Measurements from ENCODE around the gene ERGIC3. TPM values are rescaled to one million over a fixed set of nuclear protein-coding genes. Genes with fewer than 3 reads are reported as not detected.

ERGIC3 gene
- total RNA-seq: 217 TPM

DNA sequence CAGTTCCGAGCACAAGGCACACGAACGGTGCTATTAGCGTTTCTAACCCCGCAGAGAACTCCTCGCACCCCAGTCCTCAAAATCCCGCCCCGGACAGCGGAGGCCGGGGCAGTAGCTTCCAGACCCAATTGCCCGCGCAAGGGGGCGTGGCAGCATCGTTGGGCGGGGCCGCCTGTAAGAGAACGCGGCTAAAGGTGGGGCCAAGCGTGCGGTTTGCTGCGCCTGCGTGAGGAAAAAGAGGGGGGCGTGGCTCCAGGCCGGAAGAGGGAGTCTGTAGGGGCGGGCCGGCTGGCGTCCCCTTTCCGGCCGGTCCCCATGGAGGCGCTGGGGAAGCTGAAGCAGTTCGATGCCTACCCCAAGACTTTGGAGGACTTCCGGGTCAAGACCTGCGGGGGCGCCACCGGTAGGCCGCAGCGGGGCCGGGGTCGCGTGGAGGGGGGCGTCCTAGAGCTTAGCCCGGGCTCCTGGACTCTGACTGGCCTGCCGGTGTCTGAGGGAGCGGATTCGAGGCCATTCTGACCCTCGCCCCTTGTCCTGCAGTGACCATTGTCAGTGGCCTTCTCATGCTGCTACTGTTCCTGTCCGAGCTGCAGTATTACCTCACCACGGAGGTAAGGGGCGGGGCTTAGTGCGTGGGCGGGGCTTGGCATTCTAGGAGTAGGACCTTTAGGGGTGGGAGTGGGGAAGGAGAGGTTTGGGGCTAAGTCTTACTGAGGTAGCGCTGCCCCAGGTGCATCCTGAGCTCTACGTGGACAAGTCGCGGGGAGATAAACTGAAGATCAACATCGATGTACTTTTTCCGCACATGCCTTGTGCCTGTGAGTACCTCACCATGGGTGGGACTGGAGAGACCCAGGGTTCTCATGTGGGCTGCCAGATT, at the start of gene ERGIC3:
ERGIC3 (plus strand) TSS at position 296 of the 880 bp plus-strand sequence; CDS start at position 316, 20 bp downstream.
- Histone ChIP-seq H3K4me1 (ENCODE audit: insufficient read depth, low read length) (peaks cover 21% of the 10 kb centered on the region), H3K4me3 (ENCODE audit: low read length) (peak within 1 kb of the TSS; percentile 77), H3K9me3 (ENCODE audit: low read depth, low read length) (no peaks in the 10 kb centered on the region), H3K27me3 (ENCODE audit: insufficient read depth, low read length) (no peaks in the 10 kb centered on the region)

DNA sequence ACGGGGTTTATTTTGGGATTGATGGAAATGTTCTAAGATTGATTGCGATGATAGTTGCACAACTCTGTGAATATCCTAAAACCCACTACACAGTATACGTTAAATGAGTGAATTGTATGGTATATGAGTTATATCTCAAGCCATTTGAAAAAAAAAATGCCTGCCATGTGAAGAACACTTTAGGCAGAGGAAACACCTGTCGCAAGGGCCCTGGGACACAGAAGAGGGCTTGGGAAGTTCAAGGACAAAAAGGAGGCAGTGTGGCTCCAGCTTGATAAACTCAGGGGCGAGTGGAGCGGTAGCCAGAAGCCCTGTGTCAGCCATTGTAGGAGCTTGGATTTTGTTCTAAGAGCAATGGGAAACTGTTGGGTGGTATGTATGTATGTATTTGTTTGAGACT, 49.5 kb upstream of the ERGIC3 start:
- no peaks in the 10 kb centered on the region for H3K9me3 ChIP-seq (ENCODE audit: low read depth, low read length)
- H3K4me1 ChIP-seq (ENCODE audit: insufficient read depth, low read length): peaks cover 45% of the 10 kb centered on the region
- no peak overlapping the region for H3K4me3 ChIP-seq (ENCODE audit: low read length)
- H3K27me3 ChIP-seq (ENCODE audit: insufficient read depth, low read length): no peaks in the 10 kb centered on the region

DNA sequence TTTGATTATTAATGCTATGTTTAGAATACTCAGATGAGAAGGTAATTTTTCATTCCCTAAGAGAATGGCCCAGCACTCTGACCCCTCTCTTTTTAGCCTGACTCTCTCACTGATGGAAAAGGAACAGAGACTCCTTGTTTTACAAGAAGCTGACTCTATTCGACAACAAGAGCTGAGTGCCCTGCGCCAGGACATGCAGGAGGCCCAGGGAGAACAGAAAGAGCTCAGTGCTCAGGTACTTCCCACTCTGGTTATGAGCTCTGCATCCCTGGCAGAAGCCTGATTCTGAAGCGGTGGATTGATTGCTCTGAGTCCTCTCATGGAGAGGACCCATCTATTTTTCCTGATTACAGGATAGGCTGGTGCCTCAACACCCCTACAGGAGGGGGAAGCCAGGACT, 45.4 kb upstream of the ERGIC3 start:
- no peaks in the 10 kb centered on the region for H3K9me3 ChIP-seq (ENCODE audit: low read depth, low read length)

DNA sequence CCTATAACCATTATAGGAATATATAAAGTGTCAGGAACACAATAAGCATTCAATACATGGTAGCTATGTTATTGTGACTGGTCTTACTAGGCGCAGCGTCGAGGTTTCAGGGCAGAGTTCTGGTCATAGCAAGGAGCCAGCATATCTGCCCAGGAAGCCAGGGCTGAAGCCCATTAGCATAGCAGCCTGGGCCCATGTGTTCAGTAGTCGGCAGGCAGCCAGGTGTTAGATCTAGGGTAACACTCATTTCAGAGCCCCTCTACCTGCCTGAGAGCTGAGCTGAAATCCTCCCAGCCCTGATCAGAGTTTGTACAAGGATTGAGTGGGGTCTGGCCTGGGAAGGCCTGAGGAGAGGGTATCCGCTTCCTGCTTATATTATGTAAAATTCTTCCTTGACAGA, 44.6 kb upstream of the ERGIC3 start:
- peaks cover 14% of the 10 kb centered on the region for H3K4me1 ChIP-seq (ENCODE audit: insufficient read depth, low read length)
- no peaks in the 10 kb centered on the region for H3K27me3 ChIP-seq (ENCODE audit: insufficient read depth, low read length)
- no peak overlapping the region for H3K4me3 ChIP-seq (ENCODE audit: low read length)
- H3K9me3 ChIP-seq (ENCODE audit: low read depth, low read length): no peaks in the 10 kb centered on the region

More for the DNA sequence above, 45.4 kb upstream of the ERGIC3 start:
- Histone ChIP-seq H3K4me1 (ENCODE audit: insufficient read depth, low read length) (peaks cover 18% of the 10 kb centered on the region), H3K4me3 (ENCODE audit: low read length) (no peak overlapping the region), H3K27me3 (ENCODE audit: insufficient read depth, low read length) (no peaks in the 10 kb centered on the region)

DNA sequence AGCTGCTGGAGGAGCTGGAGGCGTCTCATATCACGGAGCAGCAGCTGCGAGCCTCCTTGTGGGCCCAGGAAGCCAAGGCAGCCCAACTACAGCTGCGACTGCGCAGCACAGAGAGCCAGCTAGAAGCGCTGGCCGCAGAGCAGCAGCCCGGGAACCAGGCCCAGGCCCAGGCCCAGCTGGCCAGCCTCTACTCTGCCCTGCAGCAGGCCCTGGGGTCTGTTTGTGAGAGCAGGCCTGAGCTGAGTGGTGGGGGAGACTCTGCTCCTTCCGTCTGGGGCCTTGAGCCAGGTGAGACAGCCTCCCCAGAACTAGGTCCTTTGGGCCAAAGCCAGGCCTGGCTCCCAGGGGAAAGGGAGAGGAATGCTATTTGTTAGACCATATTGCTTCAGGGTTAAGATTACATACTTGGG, 44.1 kb upstream of the ERGIC3 start:
- Histone ChIP-seq H3K4me1 (ENCODE audit: insufficient read depth, low read length) (peaks cover 14% of the 10 kb centered on the region), H3K4me3 (ENCODE audit: low read length) (no peak overlapping the region), H3K9me3 (ENCODE audit: low read depth, low read length) (no peaks in the 10 kb centered on the region), H3K27me3 (ENCODE audit: insufficient read depth, low read length) (no peaks in the 10 kb centered on the region)

DNA sequence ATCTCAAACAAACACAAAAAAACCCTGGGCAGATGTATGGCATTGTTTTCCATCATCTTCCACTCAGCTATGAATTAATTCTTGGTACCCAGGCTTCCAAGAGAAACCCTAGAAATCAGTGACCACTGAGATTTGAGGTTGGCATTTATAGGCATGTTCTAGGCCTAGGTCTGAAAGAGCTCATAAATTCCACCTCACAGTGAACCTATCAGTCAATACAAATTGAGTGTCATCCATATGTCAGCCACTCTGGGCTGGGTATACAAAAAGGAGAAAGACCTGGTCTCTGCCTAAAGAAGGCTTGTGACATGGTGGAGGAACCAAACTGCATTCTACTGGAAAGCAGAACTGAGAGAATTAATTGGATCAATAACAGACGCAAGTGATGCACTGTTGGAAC, 42.6 kb upstream of the ERGIC3 start:
- no peaks in the 10 kb centered on the region for H3K27me3 ChIP-seq (ENCODE audit: insufficient read depth, low read length)
- no peak overlapping the region for H3K4me3 ChIP-seq (ENCODE audit: low read length)
- no peaks in the 10 kb centered on the region for H3K9me3 ChIP-seq (ENCODE audit: low read depth, low read length)
- peaks cover 16% of the 10 kb centered on the region for H3K4me1 ChIP-seq (ENCODE audit: insufficient read depth, low read length)

DNA sequence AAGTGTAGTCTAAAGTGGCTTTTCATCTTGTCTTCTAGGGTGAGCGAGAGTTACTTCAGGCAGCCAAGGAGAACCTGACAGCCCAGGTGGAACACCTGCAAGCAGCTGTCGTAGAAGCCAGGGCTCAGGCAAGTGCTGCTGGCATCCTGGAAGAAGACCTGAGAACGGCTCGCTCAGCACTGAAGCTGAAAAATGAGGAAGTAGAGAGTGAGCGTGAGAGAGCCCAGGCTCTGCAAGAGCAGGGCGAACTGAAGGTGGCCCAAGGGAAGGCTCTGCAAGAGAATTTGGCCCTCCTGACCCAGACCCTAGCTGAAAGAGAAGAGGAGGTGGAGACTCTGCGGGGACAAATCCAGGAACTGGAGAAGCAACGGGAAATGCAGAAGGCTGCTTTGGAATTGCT, 39.5 kb upstream of the ERGIC3 start:
- Histone ChIP-seq H3K4me3 (ENCODE audit: low read length) (no peak overlapping the region), H3K27me3 (ENCODE audit: insufficient read depth, low read length) (no peaks in the 10 kb centered on the region), H3K4me1 (ENCODE audit: insufficient read depth, low read length) (peaks cover 33% of the 10 kb centered on the region), H3K9me3 (ENCODE audit: low read depth, low read length) (no peaks in the 10 kb centered on the region)

DNA sequence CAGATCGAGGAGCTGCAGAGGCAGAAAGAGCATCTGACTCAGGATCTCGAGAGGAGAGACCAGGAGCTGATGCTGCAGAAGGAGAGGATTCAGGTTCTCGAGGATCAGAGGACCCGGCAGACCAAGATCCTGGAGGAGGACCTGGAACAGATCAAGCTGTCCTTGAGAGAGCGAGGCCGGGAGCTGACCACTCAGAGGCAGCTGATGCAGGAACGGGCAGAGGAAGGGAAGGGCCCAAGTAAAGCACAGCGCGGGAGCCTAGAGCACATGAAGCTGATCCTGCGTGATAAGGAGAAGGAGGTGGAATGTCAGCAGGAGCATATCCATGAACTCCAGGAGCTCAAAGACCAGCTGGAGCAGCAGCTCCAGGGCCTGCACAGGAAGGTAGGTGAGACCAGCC, 38.6 kb upstream of the ERGIC3 start:
- peaks cover 33% of the 10 kb centered on the region for H3K4me1 ChIP-seq (ENCODE audit: insufficient read depth, low read length)
- H3K4me3 ChIP-seq (ENCODE audit: low read length): no peak overlapping the region
- no peaks in the 10 kb centered on the region for H3K27me3 ChIP-seq (ENCODE audit: insufficient read depth, low read length)
- no peaks in the 10 kb centered on the region for H3K9me3 ChIP-seq (ENCODE audit: low read depth, low read length)

DNA sequence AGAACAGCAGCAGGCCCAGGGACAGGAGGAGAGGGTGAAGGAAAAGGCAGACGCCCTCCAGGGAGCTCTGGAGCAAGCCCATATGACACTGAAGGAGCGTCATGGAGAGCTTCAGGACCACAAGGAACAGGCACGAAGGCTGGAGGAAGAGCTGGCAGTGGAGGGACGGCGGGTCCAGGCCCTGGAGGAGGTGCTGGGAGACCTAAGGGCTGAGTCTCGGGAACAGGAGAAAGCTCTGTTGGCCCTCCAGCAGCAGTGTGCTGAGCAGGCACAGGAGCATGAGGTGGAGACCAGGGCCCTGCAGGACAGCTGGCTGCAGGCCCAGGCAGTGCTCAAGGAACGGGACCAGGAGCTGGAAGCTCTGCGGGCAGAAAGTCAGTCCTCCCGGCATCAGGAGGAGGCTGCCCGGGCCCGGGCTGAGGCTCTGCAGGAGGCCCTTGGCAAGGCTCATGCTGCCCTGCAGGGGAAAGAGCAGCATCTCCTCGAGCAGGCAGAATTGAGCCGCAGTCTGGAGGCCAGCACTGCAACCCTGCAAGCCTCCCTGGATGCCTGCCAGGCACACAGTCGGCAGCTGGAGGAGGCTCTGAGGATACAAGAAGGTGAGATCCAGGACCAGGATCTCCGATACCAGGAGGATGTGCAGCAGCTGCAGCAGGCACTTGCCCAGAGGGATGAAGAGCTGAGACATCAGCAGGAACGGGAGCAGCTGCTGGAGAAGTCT, 37.9 kb upstream of the ERGIC3 start:
- Histone ChIP-seq H3K27me3 (ENCODE audit: insufficient read depth, low read length) (no peaks in the 10 kb centered on the region), H3K4me3 (ENCODE audit: low read length) (no peak overlapping the region), H3K4me1 (ENCODE audit: insufficient read depth, low read length) (peaks cover 33% of the 10 kb centered on the region), H3K9me3 (ENCODE audit: low read depth, low read length) (no peaks in the 10 kb centered on the region)

DNA sequence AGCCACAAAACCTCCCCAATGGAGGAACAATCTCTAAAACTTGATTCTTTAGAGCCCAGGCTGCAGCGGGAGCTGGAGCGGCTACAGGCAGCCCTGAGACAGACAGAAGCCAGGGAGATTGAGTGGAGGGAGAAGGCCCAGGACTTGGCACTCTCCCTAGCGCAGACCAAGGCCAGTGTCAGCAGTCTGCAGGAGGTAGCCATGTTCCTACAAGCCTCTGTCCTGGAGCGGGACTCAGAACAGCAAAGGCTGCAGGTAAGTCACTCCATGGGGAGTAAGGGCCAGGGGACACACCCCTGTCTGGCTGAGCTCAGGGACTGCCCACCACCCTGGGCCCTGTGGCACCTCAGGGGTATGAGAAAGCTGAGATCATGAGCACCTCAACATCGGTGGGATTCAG, 37.1 kb upstream of the ERGIC3 start:
- no peak overlapping the region for H3K4me3 ChIP-seq (ENCODE audit: low read length)
- no peaks in the 10 kb centered on the region for H3K9me3 ChIP-seq (ENCODE audit: low read depth, low read length)
- H3K4me1 ChIP-seq (ENCODE audit: insufficient read depth, low read length): peaks cover 33% of the 10 kb centered on the region
- H3K27me3 ChIP-seq (ENCODE audit: insufficient read depth, low read length): no peaks in the 10 kb centered on the region

DNA sequence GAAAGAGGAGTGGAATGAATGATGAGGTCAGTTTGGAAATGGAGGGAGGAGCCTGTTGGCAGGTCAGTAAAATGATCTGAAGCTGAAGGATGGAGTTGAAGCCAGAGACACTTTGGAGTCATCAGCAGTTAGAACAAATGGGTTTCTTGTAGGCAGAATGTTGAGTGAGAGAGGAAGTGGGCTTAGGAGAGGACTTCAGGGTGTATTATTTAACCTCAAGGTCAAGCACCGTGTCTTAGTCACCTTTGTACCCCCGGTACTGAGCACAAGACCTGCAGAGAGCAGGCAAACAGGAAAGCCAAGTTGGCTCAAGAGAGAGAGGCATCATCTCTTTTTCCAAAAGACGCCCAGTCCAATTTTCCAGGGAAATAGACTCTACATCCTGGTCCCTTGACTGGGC, 35.7 kb upstream of the ERGIC3 start:
- H3K4me1 ChIP-seq (ENCODE audit: insufficient read depth, low read length): peaks cover 33% of the 10 kb centered on the region
- H3K9me3 ChIP-seq (ENCODE audit: low read depth, low read length): no peaks in the 10 kb centered on the region
- H3K4me3 ChIP-seq (ENCODE audit: low read length): no peak overlapping the region
- H3K27me3 ChIP-seq (ENCODE audit: insufficient read depth, low read length): no peaks in the 10 kb centered on the region

DNA sequence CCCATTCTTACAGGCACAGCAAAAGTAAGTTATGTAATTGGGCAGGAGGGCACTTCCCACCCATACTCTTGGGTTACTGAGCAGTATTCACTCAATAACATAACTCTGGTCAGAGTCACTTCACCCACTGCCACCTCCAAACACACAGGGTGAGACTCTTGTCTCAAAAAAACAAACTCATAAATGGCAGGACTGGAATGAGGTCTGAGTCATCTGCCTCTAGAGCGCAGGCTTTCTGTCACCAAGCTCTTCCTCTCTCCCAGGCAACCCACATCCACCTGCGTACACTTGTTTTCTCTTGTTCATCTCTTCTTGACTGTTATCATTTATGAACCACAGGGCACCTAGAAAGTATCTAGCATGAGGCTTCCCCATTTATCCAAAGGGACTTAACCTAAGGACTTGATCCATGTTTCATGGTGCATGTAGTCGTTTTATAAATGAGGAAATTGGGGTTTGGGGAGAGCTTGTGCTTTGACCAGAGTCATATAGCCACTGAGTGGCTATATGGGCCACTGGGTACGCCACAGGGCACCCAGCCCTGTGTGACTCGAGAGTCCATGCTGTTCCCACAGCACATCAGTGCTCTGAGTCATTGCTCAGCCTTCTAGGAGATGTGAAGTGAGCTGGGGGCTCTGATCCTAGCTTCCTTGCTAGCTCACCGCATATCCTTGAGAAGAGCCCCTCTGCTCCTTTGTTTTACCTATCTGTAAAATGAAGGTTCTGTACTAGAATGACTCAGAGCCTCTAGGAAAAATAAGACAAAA, 34.8 kb upstream of the ERGIC3 start:
- Histone ChIP-seq H3K4me1 (ENCODE audit: insufficient read depth, low read length) (peaks cover 27% of the 10 kb centered on the region), H3K27me3 (ENCODE audit: insufficient read depth, low read length) (no peaks in the 10 kb centered on the region), H3K9me3 (ENCODE audit: low read depth, low read length) (no peaks in the 10 kb centered on the region), H3K4me3 (ENCODE audit: low read length) (no peak overlapping the region)

DNA sequence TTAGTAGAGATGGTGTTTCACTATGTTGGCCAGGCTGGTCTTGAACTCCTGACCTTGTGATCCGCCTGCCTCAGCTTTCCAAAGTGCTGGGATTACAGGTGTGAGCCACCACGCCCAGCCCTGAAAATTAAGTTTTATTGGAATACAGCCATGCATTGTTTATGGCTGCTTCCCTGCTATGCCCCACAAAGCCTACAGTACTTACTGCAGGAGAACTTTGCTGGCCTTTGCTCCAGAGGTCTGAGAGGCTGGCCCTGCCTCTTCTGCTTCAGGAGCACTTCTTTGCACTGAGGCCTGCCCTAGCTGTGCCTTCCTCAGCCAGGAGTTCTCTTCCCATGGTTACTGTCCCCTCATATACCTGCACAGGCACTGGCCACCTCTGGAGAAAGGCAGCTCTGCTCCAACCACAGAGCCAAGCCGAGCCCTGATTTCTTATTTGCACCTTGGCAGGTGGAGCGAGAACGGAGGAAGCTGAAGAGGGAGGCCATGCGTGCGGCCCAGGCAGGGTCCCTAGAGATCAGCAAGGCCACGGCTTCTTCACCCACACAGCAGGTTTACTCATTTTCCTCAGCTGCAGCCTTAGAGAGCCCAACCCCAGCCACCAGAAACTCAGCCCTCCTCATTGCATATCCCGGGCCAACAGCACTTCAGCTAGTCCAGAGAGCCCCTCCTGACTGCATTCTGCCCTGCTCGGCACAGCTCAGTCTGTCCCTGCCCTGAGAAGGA, 33.2 kb upstream of the ERGIC3 start:
- Histone ChIP-seq H3K4me1 (ENCODE audit: insufficient read depth, low read length) (peaks cover 17% of the 10 kb centered on the region), H3K9me3 (ENCODE audit: low read depth, low read length) (no peaks in the 10 kb centered on the region), H3K4me3 (ENCODE audit: low read length) (no peak overlapping the region), H3K27me3 (ENCODE audit: insufficient read depth, low read length) (no peaks in the 10 kb centered on the region)

DNA sequence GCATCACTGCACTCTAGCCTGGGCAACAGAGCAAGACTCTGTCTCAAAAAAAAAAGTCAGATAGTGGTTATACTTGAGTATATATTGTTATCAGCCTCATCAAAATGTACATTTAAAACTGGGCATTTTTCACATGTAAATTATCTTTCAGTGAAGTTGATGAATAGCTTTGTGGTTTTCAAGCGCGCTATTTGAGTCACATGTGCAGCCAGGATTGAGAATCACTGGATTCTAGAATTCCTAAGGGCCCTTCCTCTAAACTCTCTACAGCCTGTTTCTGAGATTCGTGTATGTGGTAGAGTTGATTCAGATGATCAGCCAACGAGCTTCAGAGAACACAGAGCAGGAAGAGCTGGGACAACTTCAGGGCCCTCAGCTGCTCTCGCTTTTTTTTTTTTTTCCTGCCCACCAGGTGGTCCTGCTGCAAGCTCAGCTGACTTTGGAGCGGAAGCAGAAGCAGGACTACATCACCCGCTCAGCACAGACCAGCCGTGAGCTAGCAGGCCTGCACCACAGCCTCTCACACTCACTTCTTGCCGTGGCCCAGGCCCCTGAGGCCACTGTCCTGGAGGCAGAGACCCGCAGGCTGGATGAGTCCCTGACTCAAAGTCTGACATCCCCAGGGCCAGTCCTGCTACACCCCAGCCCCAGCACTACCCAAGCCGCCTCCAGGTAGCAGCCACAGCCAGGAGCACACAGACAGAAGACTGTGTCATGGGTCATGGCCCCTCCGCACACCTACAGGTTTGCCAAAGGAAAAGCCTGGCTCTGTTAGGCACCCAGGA, 30.7 kb upstream of the ERGIC3 start:
- H3K4me3 ChIP-seq (ENCODE audit: low read length): no peak overlapping the region
- peaks cover 10% of the 10 kb centered on the region for H3K4me1 ChIP-seq (ENCODE audit: insufficient read depth, low read length)
- H3K9me3 ChIP-seq (ENCODE audit: low read depth, low read length): no peaks in the 10 kb centered on the region
- H3K27me3 ChIP-seq (ENCODE audit: insufficient read depth, low read length): no peaks in the 10 kb centered on the region
